MM.1S (cell line): Measurements from ENCODE around the gene SUCLG1.

Source experiments
- EZH2 ChIP-seq: fragments of 300-600 bp; sonication (generic); optimal IDR thresholded peaks from 2 replicates; pipeline ENCODE3; 2017; ENCODE audit warnings: low read depth, mild to moderate bottlenecking, antibody characterized with exemption, low read length, mixed read lengths
- TF ChIP-seq, protein P1 (sequence below): fragments of 300-600 bp; sonication (generic); IDR thresholded peaks from 2 replicates; pipeline ENCODE4 v1.5.1; 2016; ENCODE audit warnings: antibody characterized with exemption, low read length, mixed read lengths

- no peak for TF ChIP-seq EZH2
- TF ChIP-seq, protein P1, sequence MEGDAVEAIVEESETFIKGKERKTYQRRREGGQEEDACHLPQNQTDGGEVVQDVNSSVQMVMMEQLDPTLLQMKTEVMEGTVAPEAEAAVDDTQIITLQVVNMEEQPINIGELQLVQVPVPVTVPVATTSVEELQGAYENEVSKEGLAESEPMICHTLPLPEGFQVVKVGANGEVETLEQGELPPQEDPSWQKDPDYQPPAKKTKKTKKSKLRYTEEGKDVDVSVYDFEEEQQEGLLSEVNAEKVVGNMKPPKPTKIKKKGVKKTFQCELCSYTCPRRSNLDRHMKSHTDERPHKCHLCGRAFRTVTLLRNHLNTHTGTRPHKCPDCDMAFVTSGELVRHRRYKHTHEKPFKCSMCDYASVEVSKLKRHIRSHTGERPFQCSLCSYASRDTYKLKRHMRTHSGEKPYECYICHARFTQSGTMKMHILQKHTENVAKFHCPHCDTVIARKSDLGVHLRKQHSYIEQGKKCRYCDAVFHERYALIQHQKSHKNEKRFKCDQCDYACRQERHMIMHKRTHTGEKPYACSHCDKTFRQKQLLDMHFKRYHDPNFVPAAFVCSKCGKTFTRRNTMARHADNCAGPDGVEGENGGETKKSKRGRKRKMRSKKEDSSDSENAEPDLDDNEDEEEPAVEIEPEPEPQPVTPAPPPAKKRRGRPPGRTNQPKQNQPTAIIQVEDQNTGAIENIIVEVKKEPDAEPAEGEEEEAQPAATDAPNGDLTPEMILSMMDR: peak; percentile 47
Measured at GRCh38 chr2:84424152-84424551, 34.9 kb downstream of the SUCLG1 start.
